Lower leg skin (tissue), 4 donors: ENCODE measurements around the gene C2. TPM values are rescaled to one million over a fixed set of nuclear protein-coding genes. Genes with fewer than 3 reads are reported as not detected.
A peak's percentile ranks its signal among the peaks of the same experiment; 100 is the strongest.

ENCODE experiments used
- DNase-seq, 2 donors: peaks; one replicate each; pipeline ENCODE4 v3.0.0-alpha.2; 2019; ENCODE audit warnings: low spot score in 2 of 2
- H3K4me3 ChIP-seq: fragments of 200-600 bp; sonication (generic); 2 replicates; pipeline ENCODE4 v1.5.1; 2017; ENCODE audit warnings: mild to moderate bottlenecking, low read depth; ENCODE audit not compliant: poor library complexity, severe bottlenecking
- POLR2A ChIP-seq, 2 donors: fragments of 450-650 bp; IDR thresholded peaks; one replicate each; pipeline ENCODE4 v1.6.1; 2016 to 2017; ENCODE audit warnings: antibody characterized with exemption in 2 of 2, mild to moderate bottlenecking in 1 of 2, moderate library complexity in 1 of 2
- WGBS, 2 donors: methylation state at CpG; one replicate each; pipeline ENCODE4 v1.1.5; 2018; 5-methylcytosine and 5-hydroxymethylcytosine counted together
- intact Hi-C: fragments of 100-400 bp; cut with DNase I; formaldehyde crosslinking; loops from one replicate; pipeline ENCODE4 v1.15.0; 2023; ENCODE audit warnings: low total_unique reads
- total RNA-seq, 4 donors: library from RNA; depleted of rRNA; stranded (reverse); fragments of >200 nt; gene quantifications; one replicate each; pipeline ENCODE4 v1.1.0, GENCODE V29; 2016
- TF ChIP-seq, protein P1 (sequence below), 3 donors: fragments of 450-650 bp; IDR thresholded peaks; one replicate each; pipeline ENCODE4 v1.5.1; 2016; ENCODE audit warnings: antibody characterized with exemption in 3 of 3, mild to moderate bottlenecking in 3 of 3, moderate library complexity in 2 of 3

The C2 gene
- total RNA-seq, 4 donors from 2014 or later = 4.9 to 7.7 (median 6.7) TPM

DNA sequence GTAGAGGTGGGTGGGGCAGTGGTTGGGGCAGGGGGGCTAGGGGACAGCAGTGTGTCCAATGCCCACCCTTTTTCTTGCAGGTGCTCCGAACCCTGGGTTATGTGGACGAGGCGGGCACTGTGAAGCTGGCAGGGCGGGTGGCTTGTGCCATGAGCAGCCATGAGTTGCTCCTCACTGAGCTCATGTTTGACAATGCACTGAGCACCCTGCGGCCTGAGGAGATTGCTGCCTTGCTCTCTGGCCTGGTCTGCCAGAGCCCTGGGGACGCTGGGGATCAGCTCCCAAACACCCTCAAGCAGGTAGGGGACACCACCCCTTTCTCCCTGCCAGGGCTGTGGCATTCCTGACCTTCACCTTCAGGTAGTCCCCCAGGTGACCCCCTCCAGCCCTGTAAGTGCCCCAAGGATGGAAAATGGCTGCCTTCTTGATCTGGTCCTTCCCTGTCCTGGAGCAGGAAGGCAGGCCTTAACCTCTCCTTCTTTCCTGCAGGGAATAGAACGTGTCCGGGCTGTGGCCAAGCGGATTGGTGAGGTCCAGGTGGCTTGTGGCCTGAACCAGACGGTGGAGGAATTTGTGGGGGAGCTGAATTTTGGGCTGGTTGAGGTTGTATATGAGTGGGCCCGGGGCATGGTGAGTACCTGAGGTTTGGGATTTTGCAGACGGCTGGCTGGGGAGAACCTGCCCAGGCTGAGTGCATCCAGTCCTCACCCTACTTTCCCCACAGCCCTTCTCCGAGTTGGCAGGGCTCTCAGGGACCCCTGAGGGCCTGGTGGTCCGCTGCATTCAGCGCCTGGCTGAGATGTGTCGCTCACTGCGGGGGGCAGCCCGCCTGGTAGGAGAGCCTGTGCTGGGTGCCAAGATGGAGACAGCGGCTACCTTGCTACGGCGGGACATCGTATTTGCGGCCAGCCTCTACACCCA is 41.5 kb downstream of the C2 start:
- WGBS, 2 donors = 81 to 87% methylated on average over 22 to 23 of the region's 23 CpGs
- no peak overlapping the region for H3K4me3 ChIP-seq
- DNase-seq = no peak
- intact Hi-C loops = no loop called here
- TF ChIP-seq, protein P1, sequence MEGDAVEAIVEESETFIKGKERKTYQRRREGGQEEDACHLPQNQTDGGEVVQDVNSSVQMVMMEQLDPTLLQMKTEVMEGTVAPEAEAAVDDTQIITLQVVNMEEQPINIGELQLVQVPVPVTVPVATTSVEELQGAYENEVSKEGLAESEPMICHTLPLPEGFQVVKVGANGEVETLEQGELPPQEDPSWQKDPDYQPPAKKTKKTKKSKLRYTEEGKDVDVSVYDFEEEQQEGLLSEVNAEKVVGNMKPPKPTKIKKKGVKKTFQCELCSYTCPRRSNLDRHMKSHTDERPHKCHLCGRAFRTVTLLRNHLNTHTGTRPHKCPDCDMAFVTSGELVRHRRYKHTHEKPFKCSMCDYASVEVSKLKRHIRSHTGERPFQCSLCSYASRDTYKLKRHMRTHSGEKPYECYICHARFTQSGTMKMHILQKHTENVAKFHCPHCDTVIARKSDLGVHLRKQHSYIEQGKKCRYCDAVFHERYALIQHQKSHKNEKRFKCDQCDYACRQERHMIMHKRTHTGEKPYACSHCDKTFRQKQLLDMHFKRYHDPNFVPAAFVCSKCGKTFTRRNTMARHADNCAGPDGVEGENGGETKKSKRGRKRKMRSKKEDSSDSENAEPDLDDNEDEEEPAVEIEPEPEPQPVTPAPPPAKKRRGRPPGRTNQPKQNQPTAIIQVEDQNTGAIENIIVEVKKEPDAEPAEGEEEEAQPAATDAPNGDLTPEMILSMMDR (IDR thresholded peaks at IDR 0.05) = no peak
- TF ChIP-seq POLR2A (IDR thresholded peaks at IDR 0.05) = no peak

DNA sequence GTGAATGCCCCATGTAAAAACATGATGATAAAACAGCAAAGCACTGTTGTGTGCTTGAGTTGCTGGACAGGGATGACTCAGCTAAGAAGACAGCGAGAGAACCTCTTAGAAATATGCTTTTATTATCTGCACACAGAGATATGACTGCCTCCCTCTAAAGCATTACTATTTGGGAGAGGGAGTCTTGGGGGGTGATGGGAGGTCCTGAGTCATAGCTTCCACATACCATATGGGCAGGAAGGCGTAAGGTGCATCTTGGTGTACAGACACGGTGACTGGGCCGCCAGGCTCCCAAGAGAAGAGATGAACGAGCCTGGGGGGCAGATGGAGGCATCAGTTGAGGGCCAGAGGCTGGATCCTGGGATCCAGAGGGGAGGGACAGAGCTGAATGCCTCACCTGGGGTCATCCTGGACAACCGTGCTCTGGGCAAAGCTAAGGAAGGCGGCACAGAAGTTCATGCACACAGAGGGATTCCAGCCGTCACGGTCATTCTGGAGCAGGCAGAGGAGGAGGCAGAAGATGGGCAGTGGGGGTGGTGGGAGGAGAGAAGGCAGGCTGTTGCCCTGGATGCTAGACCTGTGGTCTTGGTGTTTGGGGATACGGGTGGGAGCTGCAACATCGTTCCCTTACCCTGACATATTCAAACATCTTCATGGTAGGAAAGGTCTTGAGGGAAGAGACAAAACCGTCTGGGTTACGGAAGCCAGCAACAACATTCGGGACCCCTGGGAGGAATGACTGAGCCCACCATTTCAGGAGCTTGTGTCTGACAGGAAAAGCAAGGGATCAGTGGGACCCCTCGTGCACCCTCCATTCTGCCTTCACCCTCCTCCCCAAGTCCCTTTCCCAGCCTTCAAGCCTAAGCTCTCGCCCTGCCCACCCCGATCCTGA is 42.4 kb downstream of the C2 start:
- intact Hi-C loops = no loop called here
- TF ChIP-seq, protein P1 (IDR thresholded peaks at IDR 0.05) = no peak
- no peak for TF ChIP-seq POLR2A (IDR thresholded peaks at IDR 0.05)
- no peak overlapping the region for H3K4me3 ChIP-seq
- WGBS, 2 donors = 72 to 75% methylated on average over 17 of the region's 17 CpGs
- DNase-seq = no peak

DNA sequence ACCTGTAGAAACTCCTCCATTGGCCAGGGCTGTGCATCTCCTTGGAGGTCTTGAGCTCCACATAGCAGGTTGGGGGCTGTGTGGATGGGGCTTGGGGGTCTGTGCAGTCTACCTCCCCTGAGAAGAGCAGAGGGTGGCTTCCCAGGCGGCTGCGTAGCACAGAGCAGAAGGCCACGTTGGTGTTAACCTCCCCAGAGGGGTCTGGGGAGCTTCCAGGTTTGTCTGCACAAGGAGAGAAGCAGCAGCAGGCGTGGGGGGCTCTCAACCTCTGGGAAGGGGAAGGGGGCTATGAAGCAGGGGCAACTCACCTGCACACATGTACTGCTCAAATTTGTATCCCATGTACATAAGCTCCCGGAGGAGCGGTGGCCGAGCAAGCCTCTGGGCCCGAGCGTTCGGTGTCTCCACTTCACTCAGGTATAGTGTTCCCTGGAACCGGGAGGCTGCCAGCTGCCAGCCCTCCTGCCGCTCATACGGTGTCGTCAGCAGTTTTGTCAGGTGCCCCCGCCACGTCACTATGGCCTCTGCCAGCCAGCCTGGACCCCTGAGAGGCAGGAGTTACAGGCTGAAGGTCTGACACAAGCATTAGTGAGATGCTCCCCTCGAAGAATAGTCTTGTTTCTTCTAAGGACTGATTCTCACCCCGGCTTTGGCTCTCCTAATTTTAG is 43.2 kb downstream of the C2 start:
- no peak for DNase-seq
- intact Hi-C loops = no loop called here
- 66 to 68% methylated on average over 17 to 18 of the region's 18 CpGs for WGBS, 2 donors
- no peak overlapping the region for H3K4me3 ChIP-seq
- TF ChIP-seq, protein P1 (IDR thresholded peaks at IDR 0.05) = no peak
- TF ChIP-seq POLR2A (IDR thresholded peaks at IDR 0.05) = no peak

DNA sequence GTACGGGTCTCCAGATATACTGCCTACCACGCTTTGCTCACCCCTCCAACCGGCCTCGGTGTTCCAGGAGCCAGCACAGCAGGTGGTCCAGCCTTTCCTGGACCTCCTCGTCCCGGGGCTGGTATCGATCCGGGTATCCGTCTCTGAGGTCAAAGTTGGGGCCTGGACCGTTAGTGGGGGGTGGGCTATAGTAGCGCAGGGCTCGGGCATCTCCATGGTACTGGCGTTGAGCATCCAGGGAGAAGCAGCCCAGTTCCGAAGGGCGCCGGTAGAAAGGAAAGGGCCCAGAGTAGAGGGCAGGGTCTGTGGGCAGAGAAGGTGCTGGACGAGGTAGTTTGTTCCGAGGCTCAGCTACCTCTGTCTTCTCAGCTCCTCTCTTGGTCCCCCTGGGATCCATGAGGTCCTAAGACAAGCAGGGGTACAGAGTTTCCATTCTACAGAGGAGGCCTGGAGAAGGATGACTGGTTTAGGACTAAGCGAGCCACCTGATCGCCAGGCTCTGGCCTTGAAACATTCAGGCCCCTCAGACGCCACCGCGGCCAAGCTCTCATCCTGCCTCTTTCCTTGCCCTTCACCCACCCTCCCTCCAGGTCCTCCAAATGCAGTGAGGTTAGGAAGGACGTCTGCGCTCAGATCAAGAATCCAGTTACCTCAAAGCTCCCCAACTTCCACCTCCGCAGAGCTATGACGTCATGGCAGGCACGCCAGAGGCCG is 43.9 kb downstream of the C2 start:
- DNase-seq = peak in 1 of 2 donors; percentile 88
- WGBS, 2 donors = 27 to 30% methylated on average over 29 of the region's 29 CpGs
- intact Hi-C loops = no loop called here
- TF ChIP-seq, protein P1 (IDR thresholded peaks at IDR 0.05) = no peak
- no peak for TF ChIP-seq POLR2A (IDR thresholded peaks at IDR 0.05)
- peak overlapping the region; percentile 80 for H3K4me3 ChIP-seq
